ENCODE data around the gene OOSP3.
"Not testable (repeated sequence)": the region's sequence is repeated elsewhere in the genome, so short reads cannot be mapped to it uniquely, and the experiment has no call there.

Gene OOSP3

DNA sequence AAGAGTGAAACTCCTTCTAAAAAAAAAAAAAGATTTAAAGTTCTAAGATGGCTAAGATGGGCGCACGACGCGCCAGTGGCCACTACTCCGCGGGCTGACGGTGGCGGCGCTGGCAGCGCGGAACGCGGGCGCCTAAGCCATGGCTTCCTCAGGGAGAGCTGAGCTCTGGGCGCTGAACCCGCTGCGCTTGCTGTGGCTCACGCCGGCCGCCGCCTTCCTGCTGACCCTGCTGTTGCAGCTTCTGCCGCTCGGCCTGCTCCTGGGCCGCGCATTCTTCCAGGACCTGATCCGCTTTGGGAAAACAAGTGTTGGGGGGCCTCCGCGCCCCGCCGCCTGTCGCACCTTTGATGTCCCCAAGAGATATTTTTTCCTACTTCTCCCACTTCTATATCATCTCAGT, 19.5 kb downstream of the OOSP3 start:
- no peak for TF ChIP-seq POLR2A (IDR thresholded peaks at IDR 0.05; ENCODE audit: low read length)
- TF ChIP-seq GATA1 (IDR thresholded peaks at IDR 0.05; ENCODE audit: low read depth, low read length) = no peak
- no peak for DNase-seq

DNA sequence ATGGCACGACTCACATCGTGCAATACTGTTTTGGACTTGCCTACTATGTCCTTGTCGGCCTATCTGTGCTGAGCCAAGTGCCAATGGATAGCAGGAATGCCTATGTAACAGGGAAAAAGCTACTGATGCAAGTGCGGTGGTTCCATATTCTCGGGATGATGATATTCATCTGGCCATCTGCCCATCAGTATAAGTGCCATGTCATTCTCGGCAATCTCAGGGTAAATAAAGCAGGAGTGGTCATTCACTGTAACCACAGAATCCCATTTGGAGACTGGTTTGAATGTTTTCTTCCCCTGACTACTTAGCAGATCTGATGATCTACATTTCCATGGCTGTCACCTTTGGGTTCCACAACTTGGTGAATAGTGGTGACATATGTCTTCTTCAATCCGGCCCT, 20.1 kb downstream of the OOSP3 start:
- TF ChIP-seq GATA1 (IDR thresholded peaks at IDR 0.05; ENCODE audit: low read depth, low read length) = no peak
- no peak for TF ChIP-seq POLR2A (IDR thresholded peaks at IDR 0.05; ENCODE audit: low read length)
- no peak for DNase-seq

DNA sequence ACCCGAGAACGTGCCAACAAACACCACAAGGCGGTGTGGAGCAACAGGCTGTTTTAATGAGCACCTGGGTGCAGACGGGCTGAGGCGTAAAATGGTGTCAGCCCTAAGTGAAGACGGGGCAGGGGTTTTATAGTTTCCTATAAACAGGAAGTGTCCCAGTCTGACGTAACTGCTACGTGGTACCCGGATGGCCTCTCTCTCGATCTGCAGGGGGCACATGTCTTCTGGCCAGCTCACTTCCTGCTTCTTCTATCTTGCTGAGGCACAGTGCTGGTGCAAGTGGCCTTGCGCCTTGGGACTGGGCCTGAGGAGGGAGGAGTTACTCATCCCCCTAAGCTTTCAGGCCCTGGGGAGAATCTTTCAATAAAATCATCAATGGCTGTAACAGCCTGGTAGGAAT, 20.9 kb downstream of the OOSP3 start:
- no peak for TF ChIP-seq GATA1 (IDR thresholded peaks at IDR 0.05; ENCODE audit: low read depth, low read length)
- no peak for TF ChIP-seq POLR2A (IDR thresholded peaks at IDR 0.05; ENCODE audit: low read length)
- no peak for DNase-seq

DNA sequence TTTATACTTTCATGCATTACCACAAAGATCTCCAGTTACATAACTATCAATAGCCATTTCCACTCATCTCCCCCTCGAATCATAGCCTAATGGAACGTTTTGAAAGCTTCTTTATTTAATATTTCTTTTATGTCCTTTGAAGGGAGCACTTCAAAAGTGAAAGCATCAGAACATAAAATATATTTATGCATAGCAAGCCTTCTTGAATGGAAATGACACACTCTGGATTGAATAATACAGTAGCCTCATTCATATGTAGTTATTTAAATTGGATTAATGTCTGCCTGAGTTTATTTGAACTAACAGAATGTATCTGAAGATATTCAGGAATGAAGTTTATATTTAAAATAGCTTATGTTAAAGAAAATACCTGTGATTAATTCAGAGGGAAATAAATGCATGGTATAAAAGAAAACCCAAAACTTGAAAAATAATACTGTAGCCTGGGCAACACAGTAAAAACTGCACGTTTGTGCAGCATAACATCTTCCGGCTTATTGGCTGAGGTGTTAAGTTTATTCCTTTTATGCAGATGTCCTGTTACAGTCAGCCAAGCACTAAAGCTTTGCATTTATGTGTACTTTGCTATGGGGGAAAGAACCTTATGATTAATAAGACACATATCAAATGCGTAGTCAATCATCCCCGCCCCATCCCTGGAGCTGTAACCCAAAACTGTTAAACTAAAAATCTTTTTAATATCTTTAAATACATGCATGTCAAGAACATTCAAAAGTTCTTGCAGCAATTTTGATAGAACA, 22.0 kb downstream of the OOSP3 start:
- DNase-seq = no peak
- TF ChIP-seq POLR2A (IDR thresholded peaks at IDR 0.05; ENCODE audit: low read length) = no peak
- TF ChIP-seq GATA1 (IDR thresholded peaks at IDR 0.05; ENCODE audit: low read depth, low read length) = no peak

DNA sequence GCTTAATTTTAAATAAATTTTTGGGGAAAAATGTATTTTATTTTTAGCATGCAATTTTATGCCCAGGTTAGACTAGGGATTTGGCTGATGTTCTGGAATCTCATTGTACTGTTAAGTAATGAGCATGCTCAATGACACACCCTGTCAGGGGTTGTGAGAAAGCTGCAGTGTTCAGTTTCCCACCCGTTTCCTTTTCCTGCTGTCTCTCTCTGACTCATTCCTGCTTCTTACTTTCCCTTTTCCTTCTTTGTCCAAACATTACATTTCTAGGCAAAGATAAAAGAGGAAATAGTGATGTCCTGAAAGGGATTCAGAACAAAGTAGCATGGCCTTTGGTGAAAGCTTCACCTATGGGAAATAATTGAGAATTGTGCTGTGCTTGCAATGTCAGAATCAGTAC, 22.7 kb downstream of the OOSP3 start:
- TF ChIP-seq POLR2A (IDR thresholded peaks at IDR 0.05; ENCODE audit: low read length) (no peak), GATA1 (IDR thresholded peaks at IDR 0.05; ENCODE audit: low read depth, low read length) (no peak)
- no peak for DNase-seq

DNA sequence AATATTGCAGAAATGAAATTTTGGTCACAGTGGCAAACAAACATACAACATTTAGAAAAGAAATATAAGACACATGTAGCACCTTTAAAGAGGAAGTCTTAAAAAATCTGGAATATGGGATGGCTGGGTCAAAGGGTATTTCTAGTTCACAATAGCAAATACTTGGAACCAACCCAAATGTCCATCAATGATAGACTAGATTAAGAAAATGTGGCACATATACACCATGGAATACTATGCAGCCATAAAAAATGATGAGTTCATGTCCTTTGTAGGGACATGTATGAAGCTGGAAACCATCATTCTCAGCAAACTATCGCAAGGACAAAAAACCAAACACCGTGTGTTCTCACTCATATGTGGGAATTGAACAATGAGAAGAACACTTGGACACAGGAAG, 25.0 kb downstream of the OOSP3 start:
- not testable (repeated sequence) for DNase-seq

DNA sequence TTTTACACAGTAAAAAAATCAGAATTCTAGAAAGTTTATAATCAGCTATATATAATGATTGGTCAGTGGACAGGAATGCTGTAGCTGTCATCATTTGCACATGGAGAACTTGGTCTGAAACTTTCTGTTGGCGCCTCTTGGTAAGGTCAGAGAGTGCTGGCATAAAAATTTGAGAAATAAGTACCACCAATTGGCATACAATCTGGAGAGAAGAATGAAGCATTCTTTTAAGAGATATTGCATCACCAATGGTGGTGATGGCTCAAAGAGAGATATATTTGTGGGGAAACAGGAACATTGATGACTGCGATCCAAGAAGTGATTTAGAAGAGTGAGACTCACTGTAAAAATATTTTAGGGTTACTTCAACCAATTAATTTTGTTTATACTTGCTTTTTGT, 39.9 kb downstream of the OOSP3 start:
- TF ChIP-seq POLR2A (IDR thresholded peaks at IDR 0.05; ENCODE audit: low read length) = no peak
- TF ChIP-seq GATA1 (IDR thresholded peaks at IDR 0.05; ENCODE audit: low read depth, low read length) = no peak
- DNase-seq = no peak

DNA sequence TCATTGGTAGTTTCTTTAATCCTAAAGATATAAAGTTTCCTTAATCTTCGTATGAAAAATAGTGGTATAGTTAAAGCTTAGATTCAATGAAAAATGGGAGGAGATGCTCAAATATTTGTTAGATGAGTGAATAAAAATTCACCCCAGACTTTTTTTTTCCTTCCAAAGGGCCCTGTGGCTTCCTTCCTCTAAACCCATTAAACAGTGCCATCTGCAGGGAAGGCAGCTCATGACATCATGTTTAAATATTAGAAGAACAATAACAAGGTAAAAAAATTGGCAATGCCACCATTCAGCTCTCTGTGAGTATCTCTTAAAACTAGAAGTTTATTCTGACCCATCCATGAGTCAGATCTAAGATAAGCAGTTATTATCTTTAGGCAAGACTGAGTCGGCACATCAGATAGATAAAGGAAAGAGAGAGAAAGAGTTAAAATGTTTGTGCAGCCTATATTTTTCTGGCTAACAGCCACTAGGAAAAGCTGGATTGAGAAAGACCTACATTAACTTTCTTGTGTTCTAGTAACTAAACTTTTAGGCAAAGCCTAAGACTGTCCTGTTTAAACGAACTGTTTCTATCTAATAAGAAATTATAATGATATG, 40.5 kb downstream of the OOSP3 start:
- no peak for TF ChIP-seq GATA1 (IDR thresholded peaks at IDR 0.05; ENCODE audit: low read depth, low read length)
- no peak for TF ChIP-seq POLR2A (IDR thresholded peaks at IDR 0.05; ENCODE audit: low read length)
- DNase-seq = peak; percentile 42 to 44

DNA sequence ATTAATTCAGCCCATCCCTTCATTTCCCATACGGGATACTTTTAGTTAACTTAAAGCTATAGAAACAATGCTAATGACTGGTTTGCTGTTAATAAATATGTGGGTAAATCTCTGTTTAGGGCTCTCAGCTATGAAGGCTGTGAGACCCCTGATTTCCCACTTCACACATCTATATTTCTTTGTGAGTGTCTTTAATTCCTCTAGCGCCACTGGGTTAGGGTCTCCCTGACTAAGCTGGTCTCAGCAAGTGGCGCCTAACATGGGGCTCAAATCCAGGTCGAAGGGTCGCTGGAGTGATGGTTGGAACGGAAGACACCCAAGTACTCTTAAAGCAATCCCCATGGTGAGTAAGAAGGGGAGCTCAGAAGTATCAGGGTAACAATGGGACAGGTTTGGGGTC, 45.2 kb downstream of the OOSP3 start:
- no peak for TF ChIP-seq GATA1 (IDR thresholded peaks at IDR 0.05; ENCODE audit: low read depth, low read length)
- no peak for TF ChIP-seq POLR2A (IDR thresholded peaks at IDR 0.05; ENCODE audit: low read length)
- peak; percentile 29 to 34 for DNase-seq

DNA sequence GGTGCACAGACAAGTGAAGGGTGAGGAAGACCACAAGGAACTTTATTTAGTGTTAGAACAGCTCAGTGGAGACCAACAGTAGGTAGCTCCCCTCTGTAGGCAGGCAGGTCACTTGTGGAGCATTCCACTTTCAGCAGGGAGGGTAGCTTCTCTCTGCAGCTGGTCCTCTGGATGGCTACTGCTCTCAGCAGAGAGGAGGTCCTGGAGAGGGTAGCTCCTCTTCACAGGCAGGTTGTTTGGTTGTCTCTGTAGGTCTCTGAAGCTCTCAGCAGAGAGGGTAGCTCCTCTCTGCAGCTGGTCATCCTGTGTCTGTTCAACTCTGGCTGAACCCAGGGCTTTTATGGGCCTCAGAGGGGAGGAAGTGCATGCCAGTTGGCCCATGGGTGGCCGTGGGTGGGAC, 53.1 kb downstream of the OOSP3 start:
- TF ChIP-seq POLR2A (IDR thresholded peaks at IDR 0.05; ENCODE audit: low read length) (no peak), GATA1 (IDR thresholded peaks at IDR 0.05; ENCODE audit: low read depth, low read length) (no peak)
- no peak for DNase-seq

DNA sequence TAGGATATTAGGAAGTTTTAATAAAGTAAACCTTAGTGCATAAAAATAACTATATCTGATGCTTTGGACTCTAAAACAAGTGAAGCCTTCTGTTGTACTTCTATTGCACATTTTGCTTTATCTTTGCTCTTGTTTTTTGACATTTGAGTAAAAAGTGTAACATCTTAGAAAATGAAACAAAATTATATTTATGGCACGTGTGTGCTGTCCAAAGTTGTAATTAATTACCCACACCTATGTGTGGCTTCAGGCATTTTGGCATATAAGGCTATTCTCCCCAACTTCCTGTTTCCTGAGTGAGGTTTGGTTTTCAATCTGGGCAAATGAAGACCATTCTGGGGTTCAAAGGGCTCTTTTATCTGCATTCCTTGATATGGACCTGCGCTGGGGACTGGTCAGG, 59.5 kb downstream of the OOSP3 start, which contains the start of gene OOSP1:
Gene OOSP1, plus strand, starts transcription at position 301 of the 400 bp plus-strand sequence. Its CDS starts 23 bp downstream, at position 324.
- DNase-seq = no peak
- no peak for TF ChIP-seq GATA1 (IDR thresholded peaks at IDR 0.05; ENCODE audit: low read depth, low read length)
- TF ChIP-seq POLR2A (IDR thresholded peaks at IDR 0.05; ENCODE audit: low read length) = no peak

DNA sequence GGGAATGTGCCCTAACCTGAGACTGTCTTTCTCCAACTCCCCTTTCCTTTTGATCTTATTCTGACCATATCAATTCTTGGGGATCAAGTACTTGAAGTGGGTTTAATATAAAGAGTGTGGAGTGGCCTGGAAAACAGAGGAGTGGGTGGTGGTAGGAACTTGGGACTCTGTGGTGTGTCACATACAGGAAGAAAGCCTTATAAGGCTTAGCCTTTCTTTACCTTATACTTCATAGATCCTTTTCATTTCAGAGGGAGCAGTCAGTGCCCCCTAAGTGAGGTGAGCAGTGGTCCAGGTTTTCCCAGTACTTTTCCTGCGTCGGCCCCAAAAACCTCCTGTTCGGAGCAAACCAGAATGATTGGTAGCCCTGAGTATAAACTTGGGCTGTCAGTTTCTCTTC, 60.1 kb downstream of the OOSP3 start:
- TF ChIP-seq POLR2A (IDR thresholded peaks at IDR 0.05; ENCODE audit: low read length) = no peak
- no peak for TF ChIP-seq GATA1 (IDR thresholded peaks at IDR 0.05; ENCODE audit: low read depth, low read length)
- no peak for DNase-seq

DNA sequence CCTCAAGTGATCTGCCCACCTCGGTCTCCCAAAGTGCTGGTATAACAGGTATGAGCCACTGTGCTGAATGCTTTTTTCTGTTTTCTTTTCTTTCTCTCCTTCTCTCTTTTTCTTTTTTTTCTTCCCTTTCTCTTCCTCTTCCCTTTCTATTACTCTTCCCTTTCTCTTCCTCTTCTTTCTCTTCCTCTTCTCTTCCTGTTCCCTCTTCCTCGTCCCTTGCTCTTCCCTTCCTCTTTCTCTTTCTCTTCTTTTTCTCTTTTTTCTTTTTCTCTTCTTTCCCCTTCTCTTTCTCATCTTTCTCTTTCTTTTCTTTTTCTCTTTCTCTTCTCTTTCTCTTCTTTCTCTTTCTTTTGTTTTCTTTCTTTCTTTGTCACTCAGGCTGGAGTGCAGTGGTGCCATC, 60.9 kb downstream of the OOSP3 start:
- DNase-seq = no peak
- TF ChIP-seq POLR2A (IDR thresholded peaks at IDR 0.05; ENCODE audit: low read length) (no peak), GATA1 (IDR thresholded peaks at IDR 0.05; ENCODE audit: low read depth, low read length) (no peak)

DNA sequence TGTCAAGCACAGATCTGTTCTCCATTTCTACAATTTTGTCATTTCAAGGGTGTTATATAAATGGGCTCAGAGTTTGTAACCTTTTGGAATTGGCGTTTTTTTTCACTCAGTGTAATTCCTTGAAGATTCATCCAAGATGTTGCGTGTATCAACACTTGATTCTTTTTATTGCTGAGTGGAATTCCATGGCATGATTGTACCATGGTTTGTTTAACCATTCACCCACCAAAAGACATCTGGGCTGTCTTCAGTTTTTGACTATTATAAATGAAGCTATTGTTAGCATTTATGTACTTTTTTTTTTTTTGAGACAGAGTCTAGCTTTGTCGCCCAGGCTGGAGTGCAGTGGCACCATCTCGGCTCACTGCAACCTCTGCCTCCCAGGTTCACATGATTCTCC, 62.5 kb downstream of the OOSP3 start:
- no peak for TF ChIP-seq GATA1 (IDR thresholded peaks at IDR 0.05; ENCODE audit: low read depth, low read length)
- no peak for TF ChIP-seq POLR2A (IDR thresholded peaks at IDR 0.05; ENCODE audit: low read length)
- no peak for DNase-seq

DNA sequence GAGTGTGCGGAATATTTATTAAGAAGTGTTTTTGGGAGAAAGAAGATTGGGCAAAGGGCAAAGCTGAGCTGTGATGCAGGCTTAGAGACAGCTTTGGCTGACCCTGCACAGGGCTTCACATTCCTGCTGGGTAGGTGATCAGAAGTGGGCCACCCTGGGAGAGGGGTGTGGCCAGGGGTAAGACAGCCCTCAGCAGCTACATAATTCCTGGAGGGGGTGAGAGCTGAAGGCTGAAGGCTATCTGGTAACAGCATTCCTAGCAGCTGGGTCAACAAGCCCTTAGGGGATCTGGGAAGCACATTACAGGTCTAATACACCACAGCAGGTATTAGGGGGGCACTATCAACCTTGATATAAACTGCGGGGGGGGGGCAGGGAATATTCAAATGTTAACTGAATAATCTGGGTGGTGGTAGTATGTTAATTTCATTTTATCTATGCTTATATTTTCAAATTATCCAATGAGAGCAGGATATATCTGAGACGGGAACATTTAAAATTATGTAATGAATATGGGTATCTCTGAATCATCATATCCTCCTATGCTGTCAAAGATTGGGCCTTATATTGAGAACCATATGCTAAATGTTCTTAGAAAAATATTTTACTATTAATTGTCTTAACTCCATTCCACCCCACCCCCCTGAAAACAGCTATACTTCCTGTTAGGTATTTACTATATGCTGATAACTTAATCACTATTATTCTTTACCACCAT, 65.6 kb downstream of the OOSP3 start:
- DNase-seq = no peak
- TF ChIP-seq GATA1 (IDR thresholded peaks at IDR 0.05; ENCODE audit: low read depth, low read length) (no peak), POLR2A (IDR thresholded peaks at IDR 0.05; ENCODE audit: low read length) (no peak)

Data from erythroblast (primary cell).